ENCODE data around the gene KRTAP2-3.

KRTAP2-3 gene

GRCh38 chr17:41020336-41020735 lies 39.6 kb downstream of the KRTAP2-3 start:
- Histone ChIP-seq H2AK5ac (ENCODE audit: low read length) (no peak overlapping the region), H3K4ac (ENCODE audit: low read depth, low read length) (no peak overlapping the region), H2BK120ac (ENCODE audit: low read depth, low read length) (no peak overlapping the region), H3K23ac (ENCODE audit: low read length) (no peak overlapping the region), H3K27me3 (ENCODE audit: insufficient read depth, low read length, poor library complexity) (no peaks in the 10 kb centered on the region), H2BK15ac (replicated peaks; ENCODE audit: low read depth) (no peak overlapping the region), H3K9ac (ENCODE audit: low read length) (no peak overlapping the region), H3K18ac (ENCODE audit: low read length) (no peak overlapping the region), H3K79me2 (ENCODE audit: control insufficient read depth, insufficient read depth, low read length) (no peaks in the 10 kb centered on the region), H3K27ac (ENCODE audit: low read depth, low read length) (no peak overlapping the region), H2BK5ac (ENCODE audit: low read length) (no peak overlapping the region), H3K4me1 (ENCODE audit: control insufficient read depth, low read depth, low read length) (no peaks in the 10 kb centered on the region), H4K5ac (ENCODE audit: low read length) (no peak overlapping the region), H3K4me2 (ENCODE audit: low read length) (no peak overlapping the region), H3K79me1 (ENCODE audit: low read length) (no peaks in the 10 kb centered on the region), H4K8ac (ENCODE audit: low read depth, low read length) (no peak overlapping the region), H3K4me3 (ENCODE audit: low read length) (no peak overlapping the region), H3K56ac (ENCODE audit: low read length) (no peak overlapping the region), H3K36me3 (ENCODE audit: control insufficient read depth, insufficient read depth, low read length) (no peaks in the 10 kb centered on the region)
- no peak for DNase-seq

DNA sequence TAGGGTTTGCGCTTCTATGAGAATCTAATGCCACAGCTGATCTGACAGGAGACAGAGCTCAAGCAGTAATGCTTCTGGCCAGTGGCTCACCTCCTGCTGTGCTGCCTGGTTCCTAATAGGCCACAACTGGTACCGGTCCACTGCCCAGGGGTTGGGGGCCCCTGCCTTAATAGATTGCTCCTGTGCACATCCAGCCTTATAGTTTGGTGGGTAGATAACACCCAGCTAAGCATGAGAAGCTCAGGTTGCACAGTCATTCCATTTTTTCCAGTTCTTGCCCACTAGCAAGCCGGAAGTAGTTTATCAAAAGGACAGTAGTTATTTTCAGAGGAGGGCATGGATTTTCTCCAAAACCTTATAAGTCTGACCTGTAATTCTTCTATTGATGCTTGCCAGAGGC lies 40.5 kb downstream of the KRTAP2-3 start:
- Histone ChIP-seq H2AK5ac (ENCODE audit: low read length) (no peak overlapping the region), H3K36me3 (ENCODE audit: control insufficient read depth, insufficient read depth, low read length) (no peaks in the 10 kb centered on the region), H4K5ac (ENCODE audit: low read length) (no peak overlapping the region), H3K4ac (ENCODE audit: low read depth, low read length) (no peak overlapping the region), H4K8ac (ENCODE audit: low read depth, low read length) (no peak overlapping the region), H3K27me3 (ENCODE audit: insufficient read depth, low read length, poor library complexity) (no peaks in the 10 kb centered on the region), H3K18ac (ENCODE audit: low read length) (no peak overlapping the region), H3K27ac (ENCODE audit: low read depth, low read length) (no peak overlapping the region), H3K23ac (ENCODE audit: low read length) (no peak overlapping the region), H3K79me2 (ENCODE audit: control insufficient read depth, insufficient read depth, low read length) (no peaks in the 10 kb centered on the region), H3K4me1 (ENCODE audit: control insufficient read depth, low read depth, low read length) (no peaks in the 10 kb centered on the region), H3K4me2 (ENCODE audit: low read length) (no peak overlapping the region), H3K9ac (ENCODE audit: low read length) (no peak overlapping the region), H2BK120ac (ENCODE audit: low read depth, low read length) (no peak overlapping the region), H3K79me1 (ENCODE audit: low read length) (no peaks in the 10 kb centered on the region), H2BK5ac (ENCODE audit: low read length) (no peak overlapping the region), H3K4me3 (ENCODE audit: low read length) (no peak overlapping the region), H2BK15ac (replicated peaks; ENCODE audit: low read depth) (no peak overlapping the region), H3K56ac (ENCODE audit: low read length) (no peak overlapping the region)
- no CpG with 5 or more reads among the region's 3 CpGs for WGBS (ENCODE audit: extremely low coverage, insufficient coverage, low lambda C conversion rate)
- no peak for DNase-seq

DNA sequence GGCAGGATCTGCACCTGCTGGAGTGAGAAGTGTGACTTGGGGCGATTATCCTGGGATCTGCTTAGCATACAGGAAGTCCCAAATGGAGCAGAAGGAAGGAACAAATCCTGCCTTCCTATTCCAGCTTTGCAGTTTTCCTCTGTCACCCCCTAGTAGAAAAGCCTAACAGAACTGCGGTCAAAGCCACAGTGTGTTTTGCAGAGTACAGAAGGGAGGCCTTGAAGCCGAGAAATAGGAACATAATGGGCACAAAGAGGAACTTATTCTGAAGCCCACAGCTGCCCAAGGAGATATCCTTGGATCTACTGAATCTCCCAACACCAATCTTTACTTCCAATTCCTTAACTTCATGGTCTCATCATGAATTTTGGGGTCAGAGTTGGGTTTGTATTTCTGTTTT lies 41.4 kb downstream of the KRTAP2-3 start:
- WGBS (ENCODE audit: extremely low coverage, insufficient coverage, low lambda C conversion rate): no CpG with 5 or more reads among the region's 3 CpGs
- Histone ChIP-seq H3K4me2 (ENCODE audit: low read length) (no peak overlapping the region), H3K27ac (ENCODE audit: low read depth, low read length) (no peak overlapping the region), H3K18ac (ENCODE audit: low read length) (no peak overlapping the region), H4K8ac (ENCODE audit: low read depth, low read length) (no peak overlapping the region), H2BK15ac (replicated peaks; ENCODE audit: low read depth) (no peak overlapping the region), H3K4ac (ENCODE audit: low read depth, low read length) (no peak overlapping the region), H3K9ac (ENCODE audit: low read length) (no peak overlapping the region), H3K23ac (ENCODE audit: low read length) (no peak overlapping the region), H3K36me3 (ENCODE audit: control insufficient read depth, insufficient read depth, low read length) (no peaks in the 10 kb centered on the region), H3K4me3 (ENCODE audit: low read length) (no peak overlapping the region), H3K27me3 (ENCODE audit: insufficient read depth, low read length, poor library complexity) (no peaks in the 10 kb centered on the region), H3K79me1 (ENCODE audit: low read length) (no peaks in the 10 kb centered on the region), H2BK5ac (ENCODE audit: low read length) (no peak overlapping the region), H4K5ac (ENCODE audit: low read length) (no peak overlapping the region), H3K4me1 (ENCODE audit: control insufficient read depth, low read depth, low read length) (no peaks in the 10 kb centered on the region), H3K56ac (ENCODE audit: low read length) (no peak overlapping the region), H2AK5ac (ENCODE audit: low read length) (no peak overlapping the region), H2BK120ac (ENCODE audit: low read depth, low read length) (no peak overlapping the region), H3K79me2 (ENCODE audit: control insufficient read depth, insufficient read depth, low read length) (no peaks in the 10 kb centered on the region)
- no peak for DNase-seq

DNA sequence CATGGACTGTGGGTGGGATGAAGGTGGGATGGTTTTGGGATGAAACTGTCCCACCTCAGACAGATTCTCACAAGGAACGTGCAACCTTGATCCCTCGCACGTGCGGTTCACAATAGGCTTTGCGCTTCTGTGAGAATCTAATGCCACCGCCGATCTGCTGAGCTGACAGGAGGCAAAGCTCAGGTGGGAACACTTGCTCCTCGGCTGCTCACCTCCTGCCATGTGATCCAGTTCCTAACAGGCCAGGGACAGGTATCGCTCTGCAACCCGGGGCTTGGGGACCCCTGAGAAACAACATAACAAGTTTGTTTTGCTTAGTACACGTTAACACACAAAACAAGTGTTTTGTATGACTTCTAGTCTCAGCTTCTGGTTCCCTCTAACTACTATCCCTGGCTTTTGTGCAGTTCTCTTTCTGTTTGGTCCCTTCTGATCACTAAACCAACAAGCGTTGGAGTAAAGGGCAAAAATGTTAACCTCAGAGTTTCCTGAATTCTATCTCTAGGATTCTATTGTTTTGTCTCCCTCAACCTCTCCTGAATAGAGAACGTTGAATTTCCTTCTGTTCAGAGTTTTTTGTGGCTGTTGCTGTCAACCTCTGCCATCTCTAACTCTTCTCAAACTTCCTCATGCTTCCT lies 43.2 kb downstream of the KRTAP2-3 start:
- Histone ChIP-seq H3K4me2 (ENCODE audit: low read length) (no peak overlapping the region), H2BK15ac (replicated peaks; ENCODE audit: low read depth) (no peak overlapping the region), H3K18ac (ENCODE audit: low read length) (no peak overlapping the region), H3K79me1 (ENCODE audit: low read length) (no peaks in the 10 kb centered on the region), H2AK5ac (ENCODE audit: low read length) (no peak overlapping the region), H4K8ac (ENCODE audit: low read depth, low read length) (no peak overlapping the region), H3K4me1 (ENCODE audit: control insufficient read depth, low read depth, low read length) (no peaks in the 10 kb centered on the region), H4K5ac (ENCODE audit: low read length) (no peak overlapping the region), H3K27ac (ENCODE audit: low read depth, low read length) (no peak overlapping the region), H3K23ac (ENCODE audit: low read length) (no peak overlapping the region), H3K4me3 (ENCODE audit: low read length) (no peak overlapping the region), H2BK120ac (ENCODE audit: low read depth, low read length) (no peak overlapping the region), H3K56ac (ENCODE audit: low read length) (no peak overlapping the region), H3K79me2 (ENCODE audit: control insufficient read depth, insufficient read depth, low read length) (no peaks in the 10 kb centered on the region), H3K4ac (ENCODE audit: low read depth, low read length) (no peak overlapping the region), H3K27me3 (ENCODE audit: insufficient read depth, low read length, poor library complexity) (no peaks in the 10 kb centered on the region), H3K36me3 (ENCODE audit: control insufficient read depth, insufficient read depth, low read length) (no peaks in the 10 kb centered on the region), H3K9ac (ENCODE audit: low read length) (no peak overlapping the region), H2BK5ac (ENCODE audit: low read length) (no peak overlapping the region)
- DNase-seq: no peak
- no CpG with 5 or more reads among the region's 13 CpGs for WGBS (ENCODE audit: extremely low coverage, insufficient coverage, low lambda C conversion rate)

GRCh38 chr17:41015454-41015853 lies 44.5 kb downstream of the KRTAP2-3 start:
- H4K5ac ChIP-seq (ENCODE audit: low read length): no peak overlapping the region
- no peak overlapping the region for H3K9ac ChIP-seq (ENCODE audit: low read length)
- H3K27me3 ChIP-seq (ENCODE audit: insufficient read depth, low read length, poor library complexity): no peaks in the 10 kb centered on the region
- H3K79me2 ChIP-seq (ENCODE audit: control insufficient read depth, insufficient read depth, low read length): no peaks in the 10 kb centered on the region
- H3K27ac ChIP-seq (ENCODE audit: low read depth, low read length): no peak overlapping the region
- no peak overlapping the region for H2BK5ac ChIP-seq (ENCODE audit: low read length)
- no peak overlapping the region for H2BK120ac ChIP-seq (ENCODE audit: low read depth, low read length)
- H3K36me3 ChIP-seq (ENCODE audit: control insufficient read depth, insufficient read depth, low read length): no peaks in the 10 kb centered on the region
- H2BK15ac ChIP-seq (replicated peaks; ENCODE audit: low read depth): no peak overlapping the region
- H3K4me3 ChIP-seq (ENCODE audit: low read length): no peak overlapping the region
- no peak overlapping the region for H3K4me2 ChIP-seq (ENCODE audit: low read length)
- no peak overlapping the region for H4K8ac ChIP-seq (ENCODE audit: low read depth, low read length)
- no peak overlapping the region for H3K23ac ChIP-seq (ENCODE audit: low read length)
- WGBS (ENCODE audit: extremely low coverage, insufficient coverage, low lambda C conversion rate): no CpG with 5 or more reads among the region's 7 CpGs
- no peak overlapping the region for H3K56ac ChIP-seq (ENCODE audit: low read length)
- no peak for DNase-seq
- no peak overlapping the region for H3K18ac ChIP-seq (ENCODE audit: low read length)
- no peak overlapping the region for H3K4ac ChIP-seq (ENCODE audit: low read depth, low read length)
- H3K79me1 ChIP-seq (ENCODE audit: low read length): no peaks in the 10 kb centered on the region
- no peak overlapping the region for H2AK5ac ChIP-seq (ENCODE audit: low read length)
- no peaks in the 10 kb centered on the region for H3K4me1 ChIP-seq (ENCODE audit: control insufficient read depth, low read depth, low read length)

- Histone ChIP-seq H2AK5ac (ENCODE audit: low read length) (no peak overlapping the region), H3K27me3 (ENCODE audit: insufficient read depth, low read length, poor library complexity) (no peaks in the 10 kb centered on the region), H3K79me1 (ENCODE audit: low read length) (no peaks in the 10 kb centered on the region), H3K4ac (ENCODE audit: low read depth, low read length) (no peak overlapping the region), H3K56ac (ENCODE audit: low read length) (no peak overlapping the region), H2BK120ac (ENCODE audit: low read depth, low read length) (no peak overlapping the region), H3K4me3 (ENCODE audit: low read length) (no peak overlapping the region), H3K79me2 (ENCODE audit: control insufficient read depth, insufficient read depth, low read length) (no peaks in the 10 kb centered on the region), H4K5ac (ENCODE audit: low read length) (no peak overlapping the region), H3K27ac (ENCODE audit: low read depth, low read length) (no peak overlapping the region), H3K36me3 (ENCODE audit: control insufficient read depth, insufficient read depth, low read length) (no peaks in the 10 kb centered on the region), H3K23ac (ENCODE audit: low read length) (no peak overlapping the region), H2BK5ac (ENCODE audit: low read length) (no peak overlapping the region), H3K18ac (ENCODE audit: low read length) (no peak overlapping the region), H3K4me2 (ENCODE audit: low read length) (no peak overlapping the region), H2BK15ac (replicated peaks; ENCODE audit: low read depth) (no peak overlapping the region), H4K8ac (ENCODE audit: low read depth, low read length) (no peak overlapping the region), H3K9ac (ENCODE audit: low read length) (no peak overlapping the region), H3K4me1 (ENCODE audit: control insufficient read depth, low read depth, low read length) (no peaks in the 10 kb centered on the region)
- no CpG with 5 or more reads among the region's 1 CpG for WGBS (ENCODE audit: extremely low coverage, insufficient coverage, low lambda C conversion rate)
- DNase-seq: peak; percentile 31
Measured at GRCh38 chr17:41013606-41014005, 46.3 kb downstream of the KRTAP2-3 start.

Measured in mesendoderm (in vitro differentiated cells).